ENCODE data around the gene RSRC1. TPM values are rescaled to one million over a fixed set of nuclear protein-coding genes. Genes with fewer than 3 reads are reported as not detected.

The RSRC1 gene
- total and polyA plus RNA-seq, 8 donors: 7.7 to 19.9 (median 10.2) TPM

DNA sequence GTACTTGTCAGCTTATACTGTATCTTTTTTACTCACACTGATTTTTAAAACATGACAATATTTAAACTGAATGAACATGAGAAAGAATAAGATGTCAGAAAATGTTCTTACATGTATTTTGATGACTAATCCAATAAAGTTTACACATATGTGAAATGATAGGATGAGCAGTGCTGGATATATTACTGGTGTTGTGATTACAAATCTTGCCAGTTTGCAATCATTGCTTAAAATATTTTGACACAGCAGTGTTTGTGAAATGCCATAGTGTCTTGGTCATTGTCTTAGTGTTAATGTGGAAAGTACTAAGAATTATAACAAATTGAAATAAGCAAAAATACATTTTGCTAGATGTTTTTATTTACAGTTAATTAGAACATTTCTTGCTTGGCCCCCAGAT, 342.4 kb downstream of the RSRC1 start:
- no peak overlapping the region for H3K27ac ChIP-seq
- TF ChIP-seq, protein P1, sequence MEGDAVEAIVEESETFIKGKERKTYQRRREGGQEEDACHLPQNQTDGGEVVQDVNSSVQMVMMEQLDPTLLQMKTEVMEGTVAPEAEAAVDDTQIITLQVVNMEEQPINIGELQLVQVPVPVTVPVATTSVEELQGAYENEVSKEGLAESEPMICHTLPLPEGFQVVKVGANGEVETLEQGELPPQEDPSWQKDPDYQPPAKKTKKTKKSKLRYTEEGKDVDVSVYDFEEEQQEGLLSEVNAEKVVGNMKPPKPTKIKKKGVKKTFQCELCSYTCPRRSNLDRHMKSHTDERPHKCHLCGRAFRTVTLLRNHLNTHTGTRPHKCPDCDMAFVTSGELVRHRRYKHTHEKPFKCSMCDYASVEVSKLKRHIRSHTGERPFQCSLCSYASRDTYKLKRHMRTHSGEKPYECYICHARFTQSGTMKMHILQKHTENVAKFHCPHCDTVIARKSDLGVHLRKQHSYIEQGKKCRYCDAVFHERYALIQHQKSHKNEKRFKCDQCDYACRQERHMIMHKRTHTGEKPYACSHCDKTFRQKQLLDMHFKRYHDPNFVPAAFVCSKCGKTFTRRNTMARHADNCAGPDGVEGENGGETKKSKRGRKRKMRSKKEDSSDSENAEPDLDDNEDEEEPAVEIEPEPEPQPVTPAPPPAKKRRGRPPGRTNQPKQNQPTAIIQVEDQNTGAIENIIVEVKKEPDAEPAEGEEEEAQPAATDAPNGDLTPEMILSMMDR (IDR thresholded peaks at IDR 0.05): no peak
- ATAC-seq: no peak
- H3K36me3 ChIP-seq: no peaks in the 10 kb centered on the region
- no peak for DNase-seq
- intact Hi-C loops (cut with DNase I): no loop called here
- no peak overlapping the region for H3K4me3 ChIP-seq
- H3K9me3 ChIP-seq: no peaks in the 10 kb centered on the region
- no peak for FAIRE-seq
- no peaks in the 10 kb centered on the region for H3K27me3 ChIP-seq
- H3K4me1 ChIP-seq: no peaks in the 10 kb centered on the region

- WGBS, 2 donors: 91 to 95% methylated on average over 2 of the region's 2 CpGs
- no peaks in the 10 kb centered on the region for H3K4me1 ChIP-seq
- H3K4me3 ChIP-seq: no peak overlapping the region
- no peak for FAIRE-seq
- no peaks in the 10 kb centered on the region for H3K36me3 ChIP-seq
- DNase-seq: no peak
- H3K27ac ChIP-seq: no peak overlapping the region
- TF ChIP-seq, protein P1 (IDR thresholded peaks at IDR 0.05): no peak
- intact Hi-C loops (cut with DNase I): no loop called here
- H3K27me3 ChIP-seq: no peaks in the 10 kb centered on the region
- no peak for ATAC-seq
- H3K9me3 ChIP-seq: no peaks in the 10 kb centered on the region
Measured at GRCh38 chr3:158453004-158453403, 343.1 kb downstream of the RSRC1 start.

DNA sequence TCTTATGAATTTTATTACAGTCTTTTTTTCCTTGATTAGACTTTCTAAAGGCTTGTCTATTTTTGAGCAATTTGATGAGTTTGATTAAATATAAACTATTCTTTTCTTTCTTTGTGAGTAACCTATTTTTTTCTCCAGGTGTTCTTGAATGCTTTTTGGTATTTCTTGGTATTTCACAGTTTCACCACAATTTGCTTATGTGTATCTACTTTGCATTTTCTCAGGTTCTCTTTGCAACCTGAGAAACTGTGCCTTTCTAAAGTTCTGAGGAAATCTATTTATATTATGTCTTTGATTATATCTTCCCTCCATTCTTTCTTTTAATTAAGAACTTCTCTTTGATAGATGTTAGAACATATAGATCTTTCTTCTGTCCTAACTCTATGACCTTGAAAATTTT, 344.0 kb downstream of the RSRC1 start:
- intact Hi-C loops (cut with DNase I): no loop called here
- H3K4me3 ChIP-seq: no peak overlapping the region
- TF ChIP-seq, protein P1 (IDR thresholded peaks at IDR 0.05): no peak
- FAIRE-seq (no peak), ATAC-seq (no peak), DNase-seq (no peak)
- no peaks in the 10 kb centered on the region for H3K27me3 ChIP-seq
- H3K27ac ChIP-seq: no peak overlapping the region
- H3K9me3 ChIP-seq: no peaks in the 10 kb centered on the region
- no peaks in the 10 kb centered on the region for H3K36me3 ChIP-seq
- no peaks in the 10 kb centered on the region for H3K4me1 ChIP-seq

DNA sequence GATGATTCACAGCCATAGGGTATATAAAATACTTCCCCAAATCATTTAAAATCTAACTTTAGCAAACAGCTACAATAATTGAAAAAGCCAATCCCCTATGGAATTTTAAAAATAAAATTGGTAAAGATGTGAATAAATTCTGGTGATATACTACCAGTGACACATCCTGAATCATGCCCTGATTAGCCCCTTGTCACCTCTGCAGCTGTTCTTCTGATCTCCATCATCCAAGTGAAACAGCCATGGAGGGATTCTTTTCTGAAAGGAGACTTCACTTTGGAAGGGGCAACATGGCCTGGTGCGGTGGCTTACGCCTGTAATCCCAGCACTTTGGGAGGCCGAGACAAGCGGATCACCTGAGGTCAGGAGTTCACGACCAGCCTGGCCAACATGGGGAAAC, 345.5 kb downstream of the RSRC1 start:
- Histone ChIP-seq H3K9me3 (no peaks in the 10 kb centered on the region), H3K27ac (no peak overlapping the region), H3K4me1 (no peaks in the 10 kb centered on the region), H3K4me3 (no peak overlapping the region), H3K27me3 (no peaks in the 10 kb centered on the region), H3K36me3 (no peaks in the 10 kb centered on the region)
- intact Hi-C loops (cut with DNase I): no loop called here
- WGBS, 2 donors: 97 to 100% methylated on average over 5 of the region's 5 CpGs
- TF ChIP-seq, protein P1 (IDR thresholded peaks at IDR 0.05): no peak
- ATAC-seq (no peak), FAIRE-seq (no peak), DNase-seq (no peak)

DNA sequence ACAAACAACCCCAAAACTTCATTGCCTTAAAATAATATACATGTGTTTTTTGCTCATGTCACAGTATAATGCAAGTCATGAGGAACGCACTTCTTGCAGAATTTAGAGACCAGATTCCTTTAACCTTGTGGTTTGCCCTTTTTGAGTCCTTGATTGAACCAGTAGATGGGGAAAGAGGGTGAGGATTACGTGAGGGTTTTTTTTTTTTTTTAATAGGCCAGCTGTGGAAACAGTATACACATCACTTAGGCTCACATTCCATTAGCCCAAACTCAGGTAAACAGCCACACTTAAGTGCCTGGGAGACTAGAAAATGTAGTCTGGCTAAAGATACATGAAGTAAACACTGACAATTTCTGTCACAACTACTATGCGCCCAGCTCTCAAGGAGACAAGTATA, 346.2 kb downstream of the RSRC1 start:
- 94 to 97% methylated on average over 3 of the region's 3 CpGs for WGBS, 2 donors
- Histone ChIP-seq H3K4me1 (no peaks in the 10 kb centered on the region), H3K27ac (no peak overlapping the region), H3K4me3 (no peak overlapping the region), H3K36me3 (no peaks in the 10 kb centered on the region), H3K27me3 (no peaks in the 10 kb centered on the region), H3K9me3 (no peaks in the 10 kb centered on the region)
- intact Hi-C loops (cut with DNase I): no loop called here
- FAIRE-seq (no peak), DNase-seq (no peak), ATAC-seq (no peak)
- TF ChIP-seq, protein P1 (IDR thresholded peaks at IDR 0.05): no peak
